ENCODE measurements around the gene LCK. TPM values are rescaled to one million over a fixed set of nuclear protein-coding genes. Genes with fewer than 3 reads are reported as not detected.
"Not testable (repeated sequence)": the region's sequence is repeated elsewhere in the genome, so short reads cannot be mapped to it uniquely, and the experiment has no call there.

The LCK gene
- total and polyA plus RNA-seq, 2 donors (not counting 1 experiment from before 2014, with no cell fraction given): not detected

DNA sequence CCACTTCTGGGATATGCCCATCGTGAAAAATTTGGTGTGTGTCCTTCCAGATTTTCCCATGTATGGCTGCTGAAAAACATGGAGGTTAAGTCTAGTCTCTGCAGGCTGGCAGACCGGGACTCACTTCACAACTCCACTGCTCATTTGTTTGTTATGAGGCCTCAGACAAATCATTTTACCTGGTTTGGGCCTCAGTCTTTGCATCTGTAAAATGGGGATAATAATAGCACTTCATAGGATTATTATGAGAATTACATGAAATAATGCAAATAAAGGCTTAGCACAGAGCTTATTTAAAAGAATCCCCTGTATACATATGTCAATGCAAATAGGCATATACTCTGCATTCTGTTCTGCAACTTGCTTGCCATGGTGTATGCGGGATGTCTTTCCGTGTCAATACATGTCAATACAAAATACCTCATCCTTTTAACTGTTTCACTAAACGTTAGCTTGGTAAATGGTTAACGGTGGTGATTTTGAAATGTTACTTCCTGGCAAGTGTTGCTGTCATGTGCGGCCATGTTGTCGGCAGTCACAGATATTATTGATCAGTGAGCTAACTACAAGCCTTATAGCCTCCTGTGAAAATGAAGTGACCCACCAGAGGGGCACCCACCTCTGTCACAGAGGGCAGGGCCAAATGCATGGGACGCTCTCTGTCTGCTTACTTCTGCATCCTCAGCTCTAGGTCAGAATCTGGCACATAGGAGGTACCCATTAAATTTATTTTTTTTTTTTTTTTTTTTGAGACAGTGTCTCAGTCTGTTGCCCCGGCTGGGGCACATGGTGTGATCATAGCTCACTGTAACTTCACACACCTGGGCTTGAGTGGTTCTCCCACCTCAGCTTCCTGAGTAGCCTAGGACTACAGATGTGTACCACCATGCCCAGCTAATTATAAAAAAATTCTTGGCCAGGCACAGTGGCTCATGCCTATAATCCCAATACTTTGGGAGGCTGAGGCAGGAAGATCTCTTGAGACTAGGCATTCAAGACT, 4.3 kb downstream of the LCK start:
- no peak overlapping the region for H2AFZ ChIP-seq (ENCODE audit: low read length)
- no peaks in the 10 kb centered on the region for H4K20me1 ChIP-seq (ENCODE audit: control insufficient read depth, extremely low read depth, insufficient read depth, low read length)
- TF ChIP-seq, protein P1, sequence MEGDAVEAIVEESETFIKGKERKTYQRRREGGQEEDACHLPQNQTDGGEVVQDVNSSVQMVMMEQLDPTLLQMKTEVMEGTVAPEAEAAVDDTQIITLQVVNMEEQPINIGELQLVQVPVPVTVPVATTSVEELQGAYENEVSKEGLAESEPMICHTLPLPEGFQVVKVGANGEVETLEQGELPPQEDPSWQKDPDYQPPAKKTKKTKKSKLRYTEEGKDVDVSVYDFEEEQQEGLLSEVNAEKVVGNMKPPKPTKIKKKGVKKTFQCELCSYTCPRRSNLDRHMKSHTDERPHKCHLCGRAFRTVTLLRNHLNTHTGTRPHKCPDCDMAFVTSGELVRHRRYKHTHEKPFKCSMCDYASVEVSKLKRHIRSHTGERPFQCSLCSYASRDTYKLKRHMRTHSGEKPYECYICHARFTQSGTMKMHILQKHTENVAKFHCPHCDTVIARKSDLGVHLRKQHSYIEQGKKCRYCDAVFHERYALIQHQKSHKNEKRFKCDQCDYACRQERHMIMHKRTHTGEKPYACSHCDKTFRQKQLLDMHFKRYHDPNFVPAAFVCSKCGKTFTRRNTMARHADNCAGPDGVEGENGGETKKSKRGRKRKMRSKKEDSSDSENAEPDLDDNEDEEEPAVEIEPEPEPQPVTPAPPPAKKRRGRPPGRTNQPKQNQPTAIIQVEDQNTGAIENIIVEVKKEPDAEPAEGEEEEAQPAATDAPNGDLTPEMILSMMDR (conservative IDR thresholded peaks at IDR 0.05 in 1 of 2, IDR thresholded peaks at IDR 0.05 in 1 of 2; ENCODE audit: low read depth in 1 of 2, low read length in 2 of 2): no peak
- TF ChIP-seq EZH2 (IDR thresholded peaks at IDR 0.05; ENCODE audit: low read length, missing control alignments): no peak
- H3K27ac ChIP-seq (ENCODE audit: insufficient read depth, low read length): no peak overlapping the region
- no peak for DNase-seq (ENCODE audit: low read depth in 2 of 2)
- no peaks in the 10 kb centered on the region for H3K4me1 ChIP-seq (ENCODE audit: control insufficient read depth, extremely low read depth, insufficient read depth, low read length)
- H3K4me2 ChIP-seq (ENCODE audit: extremely low read depth, insufficient read depth, low read length): no peak overlapping the region
- H3K36me3 ChIP-seq (ENCODE audit: control insufficient read depth, insufficient read depth, low read length): no peaks in the 10 kb centered on the region
- H3K4me3 ChIP-seq (replicated peaks in 1 of 4; ENCODE audit: control extremely low read depth in 1 of 4, insufficient read depth in 1 of 4, low read depth in 3 of 4, low read length in 4 of 4): no peak overlapping the region
- H3K9me3 ChIP-seq (ENCODE audit: control insufficient read depth, insufficient read depth, low read depth, low read length): no peaks in the 10 kb centered on the region
- no peaks in the 10 kb centered on the region for H3K27me3 ChIP-seq (ENCODE audit: control insufficient read depth, insufficient read depth, low read length)
- H3K9ac ChIP-seq (ENCODE audit: insufficient read depth, low read length): no peak overlapping the region
- H3K79me2 ChIP-seq (ENCODE audit: control insufficient read depth, insufficient read depth, low read length): no peaks in the 10 kb centered on the region

DNA sequence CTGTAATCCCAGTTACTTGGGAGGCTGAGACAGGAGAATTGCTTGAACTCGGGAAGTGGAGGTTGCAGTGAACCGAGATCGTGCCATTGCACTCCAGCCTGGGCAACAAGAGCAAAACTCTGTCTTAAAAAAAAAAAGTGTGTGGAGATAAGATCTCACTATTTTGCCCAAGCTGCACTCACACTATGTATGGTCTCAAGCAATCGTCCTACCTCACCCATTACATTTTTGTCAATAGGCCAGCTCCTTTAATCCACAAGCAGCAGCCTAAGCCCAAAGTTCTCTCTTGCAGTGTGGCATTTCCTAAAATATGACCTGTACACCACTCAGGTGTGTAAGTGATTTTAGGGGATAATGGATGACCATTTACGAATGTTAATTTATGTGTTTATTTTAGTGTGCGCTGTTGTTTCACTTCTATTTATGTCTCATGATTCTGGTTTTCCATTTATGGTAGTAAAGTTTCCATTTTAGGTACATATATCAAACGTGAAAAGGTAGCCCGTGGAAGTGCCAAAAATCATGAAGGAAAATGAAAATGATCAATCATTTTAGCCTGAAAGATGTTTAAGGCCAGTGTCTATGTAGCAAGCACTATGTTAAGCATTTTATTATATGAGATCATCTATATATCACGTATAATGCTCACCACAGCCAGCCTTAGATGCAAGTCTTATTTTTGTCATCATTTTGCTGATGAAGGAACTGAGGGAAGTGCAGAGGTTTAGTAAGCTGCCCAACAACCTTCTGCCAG, 5.6 kb downstream of the LCK start:
- no peak for DNase-seq (ENCODE audit: low read depth in 2 of 2)
- H3K9me3 ChIP-seq (ENCODE audit: control insufficient read depth, insufficient read depth, low read depth, low read length): no peaks in the 10 kb centered on the region
- TF ChIP-seq EZH2 (IDR thresholded peaks at IDR 0.05; ENCODE audit: low read length, missing control alignments): no peak
- TF ChIP-seq, protein P1 (conservative IDR thresholded peaks at IDR 0.05 in 1 of 2, IDR thresholded peaks at IDR 0.05 in 1 of 2; ENCODE audit: low read depth in 1 of 2, low read length in 2 of 2): no peak
- no peaks in the 10 kb centered on the region for H3K4me1 ChIP-seq (ENCODE audit: control insufficient read depth, extremely low read depth, insufficient read depth, low read length)
- H3K4me2 ChIP-seq (ENCODE audit: extremely low read depth, insufficient read depth, low read length): no peak overlapping the region
- H3K27me3 ChIP-seq (ENCODE audit: control insufficient read depth, insufficient read depth, low read length): no peaks in the 10 kb centered on the region
- H3K36me3 ChIP-seq (ENCODE audit: control insufficient read depth, insufficient read depth, low read length): no peaks in the 10 kb centered on the region
- no peak overlapping the region for H3K9ac ChIP-seq (ENCODE audit: insufficient read depth, low read length)
- no peak overlapping the region for H3K4me3 ChIP-seq (replicated peaks in 1 of 4; ENCODE audit: control extremely low read depth in 1 of 4, insufficient read depth in 1 of 4, low read depth in 3 of 4, low read length in 4 of 4)
- no peaks in the 10 kb centered on the region for H3K79me2 ChIP-seq (ENCODE audit: control insufficient read depth, insufficient read depth, low read length)
- no peak overlapping the region for H2AFZ ChIP-seq (ENCODE audit: low read length)
- H3K27ac ChIP-seq (ENCODE audit: insufficient read depth, low read length): no peak overlapping the region
- H4K20me1 ChIP-seq (ENCODE audit: control insufficient read depth, extremely low read depth, insufficient read depth, low read length): no peaks in the 10 kb centered on the region

DNA sequence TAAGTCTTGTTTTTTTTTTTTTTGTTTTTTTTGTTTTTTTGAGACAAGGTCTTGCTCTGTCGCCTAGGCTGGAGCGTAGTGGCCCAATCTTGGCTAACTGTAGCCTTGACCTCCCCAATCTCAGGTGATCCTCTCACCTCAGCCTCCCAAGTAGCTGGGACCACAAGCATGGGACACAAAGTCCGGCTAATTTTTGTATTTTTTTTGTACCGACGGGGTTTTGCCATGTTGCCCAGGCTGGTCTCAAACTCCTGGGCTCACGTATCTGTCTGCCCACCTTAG, 6.1 kb downstream of the LCK start:
- H4K20me1 ChIP-seq (ENCODE audit: control insufficient read depth, extremely low read depth, insufficient read depth, low read length): no peaks in the 10 kb centered on the region
- no peak for TF ChIP-seq EZH2 (IDR thresholded peaks at IDR 0.05; ENCODE audit: low read length, missing control alignments)
- TF ChIP-seq, protein P1 (conservative IDR thresholded peaks at IDR 0.05 in 1 of 2, IDR thresholded peaks at IDR 0.05 in 1 of 2; ENCODE audit: low read depth in 1 of 2, low read length in 2 of 2): no peak
- H3K27me3 ChIP-seq (ENCODE audit: control insufficient read depth, insufficient read depth, low read length): no peaks in the 10 kb centered on the region
- no peak for DNase-seq (ENCODE audit: low read depth in 2 of 2)
- H3K27ac ChIP-seq (ENCODE audit: insufficient read depth, low read length): no peak overlapping the region
- H3K4me1 ChIP-seq (ENCODE audit: control insufficient read depth, extremely low read depth, insufficient read depth, low read length): no peaks in the 10 kb centered on the region
- no peak overlapping the region for H3K9ac ChIP-seq (ENCODE audit: insufficient read depth, low read length)
- H3K79me2 ChIP-seq (ENCODE audit: control insufficient read depth, insufficient read depth, low read length): no peaks in the 10 kb centered on the region
- H3K4me2 ChIP-seq (ENCODE audit: extremely low read depth, insufficient read depth, low read length): no peak overlapping the region
- H3K36me3 ChIP-seq (ENCODE audit: control insufficient read depth, insufficient read depth, low read length): no peaks in the 10 kb centered on the region
- no peak overlapping the region for H3K4me3 ChIP-seq (replicated peaks in 1 of 4; ENCODE audit: control extremely low read depth in 1 of 4, insufficient read depth in 1 of 4, low read depth in 3 of 4, low read length in 4 of 4)
- no peak overlapping the region for H2AFZ ChIP-seq (ENCODE audit: low read length)
- no peaks in the 10 kb centered on the region for H3K9me3 ChIP-seq (ENCODE audit: control insufficient read depth, insufficient read depth, low read depth, low read length)

DNA sequence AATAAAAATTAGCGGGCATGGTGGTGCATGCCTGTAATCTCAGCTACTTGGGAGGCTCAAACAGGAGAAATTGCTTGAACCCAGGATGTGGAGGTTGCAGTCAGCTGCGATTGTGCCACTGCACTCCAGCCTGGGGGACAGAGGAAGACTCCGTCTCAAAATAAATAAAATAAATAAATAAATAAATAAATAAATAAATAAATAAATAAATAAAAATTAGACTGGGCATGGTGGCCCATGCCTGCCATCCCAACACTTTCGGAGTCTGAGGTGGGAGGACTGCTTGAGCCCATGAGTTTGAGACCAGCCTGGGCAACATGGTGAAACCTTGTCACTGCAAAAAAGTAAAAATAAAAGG, 12.2 kb downstream of the LCK start:
- not testable (repeated sequence) for H3K4me2 ChIP-seq (ENCODE audit: extremely low read depth, insufficient read depth, low read length); H3K4me1 ChIP-seq (ENCODE audit: control insufficient read depth, extremely low read depth, insufficient read depth, low read length); H3K36me3 ChIP-seq (ENCODE audit: control insufficient read depth, insufficient read depth, low read length); H2AFZ ChIP-seq (ENCODE audit: low read length); H3K27me3 ChIP-seq (ENCODE audit: control insufficient read depth, insufficient read depth, low read length); H3K27ac ChIP-seq (ENCODE audit: insufficient read depth, low read length); H4K20me1 ChIP-seq (ENCODE audit: control insufficient read depth, extremely low read depth, insufficient read depth, low read length); DNase-seq (ENCODE audit: low read depth in 2 of 2); H3K79me2 ChIP-seq (ENCODE audit: control insufficient read depth, insufficient read depth, low read length); H3K9me3 ChIP-seq (ENCODE audit: control insufficient read depth, insufficient read depth, low read depth, low read length); H3K9ac ChIP-seq (ENCODE audit: insufficient read depth, low read length); H3K4me3 ChIP-seq (replicated peaks in 1 of 4; ENCODE audit: control extremely low read depth in 1 of 4, insufficient read depth in 1 of 4, low read depth in 3 of 4, low read length in 4 of 4)

Measured in fibroblast of lung (primary cell).